HG03558 (cell line): ENCODE measurements around the gene RASGRF2.

Source experiments
- ATAC-seq: cut with Tn5 transposase; IDR thresholded peaks from one replicate; pipeline ENCODE4 v1.9.1; 2021; ENCODE audit warnings: moderate number of reproducible peaks; ENCODE audit not compliant: unreplicated experiment; ENCODE audit errors: extremely low read depth

RASGRF2 gene

GRCh38 chr5:80978772-80979317 lies 18.7 kb downstream of the RASGRF2 start:
- no peak for ATAC-seq

GRCh38 chr5:80982093-80982492 lies 21.9 kb downstream of the RASGRF2 start:
- ATAC-seq = no peak

GRCh38 chr5:80985600-80986228 lies 25.6 kb downstream of the RASGRF2 start:
- ATAC-seq = no peak

GRCh38 chr5:80986382-80986781 lies 26.2 kb downstream of the RASGRF2 start:
- ATAC-seq = no peak

GRCh38 chr5:80987078-80987766 lies 27.1 kb downstream of the RASGRF2 start:
- ATAC-seq = no peak

- ATAC-seq = no peak
Measured at GRCh38 chr5:80988419-80988935, 28.3 kb downstream of the RASGRF2 start.

- no peak for ATAC-seq
Measured at GRCh38 chr5:80989883-80990282, 29.7 kb downstream of the RASGRF2 start.

GRCh38 chr5:80990527-80990926 lies 30.4 kb downstream of the RASGRF2 start:
- no peak for ATAC-seq

GRCh38 chr5:80990971-80991370 lies 30.8 kb downstream of the RASGRF2 start:
- ATAC-seq = no peak

GRCh38 chr5:80995908-80996307 lies 35.7 kb downstream of the RASGRF2 start:
- ATAC-seq = no peak

GRCh38 chr5:80998590-80998979 lies 38.4 kb downstream of the RASGRF2 start:
- ATAC-seq = no peak

- ATAC-seq = no peak
Measured at GRCh38 chr5:81003811-81004386, 43.7 kb downstream of the RASGRF2 start.

- ATAC-seq = no peak
Measured at GRCh38 chr5:81005708-81006107, 45.5 kb downstream of the RASGRF2 start.

- ATAC-seq = no peak
Measured at GRCh38 chr5:81006231-81006630, 46.1 kb downstream of the RASGRF2 start.

GRCh38 chr5:81006947-81007636 lies 46.9 kb downstream of the RASGRF2 start:
- ATAC-seq = no peak

- no peak for ATAC-seq
Measured at GRCh38 chr5:81007637-81008027, 47.5 kb downstream of the RASGRF2 start.

GRCh38 chr5:81010336-81011169 lies 50.4 kb downstream of the RASGRF2 start:
- ATAC-seq = no peak

GRCh38 chr5:81014348-81014747 lies 54.2 kb downstream of the RASGRF2 start:
- no peak for ATAC-seq

GRCh38 chr5:81016116-81016515 lies 56.0 kb downstream of the RASGRF2 start:
- ATAC-seq = no peak

- no peak for ATAC-seq
Measured at GRCh38 chr5:81017320-81017719, 57.2 kb downstream of the RASGRF2 start.
